ENCODE measurements around the gene CHRDL2. TPM values are rescaled to one million over a fixed set of nuclear protein-coding genes. Genes with fewer than 3 reads are reported as not detected.
A peak's percentile ranks its signal among the peaks of the same experiment; 100 is the strongest.

CHRDL2 gene
- total RNA-seq, 1 experiment from 2014 or later = 7.7 TPM

- Histone ChIP-seq H3K4me1 (ENCODE audit: insufficient read depth, low read length, poor library complexity, severe bottlenecking) (peaks cover 9% of the 10 kb centered on the region), H3K9me3 (ENCODE audit: low read depth, low read length, poor library complexity, severe bottlenecking) (no peaks in the 10 kb centered on the region), H3K27me3 (replicated peaks; ENCODE audit: insufficient read depth, low read depth, low read length, poor library complexity) (no peaks in the 10 kb centered on the region), H3K36me3 (ENCODE audit: insufficient read depth, low read length, poor library complexity, severe bottlenecking) (no peaks in the 10 kb centered on the region), H3K27ac (ENCODE audit: low read depth, low read length, poor library complexity, severe bottlenecking) (peak overlapping the region; percentile 16), H3K4me3 (ENCODE audit: low read depth, low read length, poor library complexity, severe bottlenecking) (no peak overlapping the region)
- ChIA-PET POLR2A (ENCODE audit: low non-redundant PET) (no interaction called here), CTCF (no interaction called here)
- TF ChIP-seq CTCF (conservative IDR thresholded peaks at IDR 0.05; ENCODE audit: low read depth, low read length) (no peak), EZH2 (IDR thresholded peaks at IDR 0.05; ENCODE audit: borderline replicate concordance, low read depth, low read length, poor library complexity, severe bottlenecking) (no peak)
- DNase-seq (ENCODE audit: low spot score) = peak; percentile 65
- no TSS peak for BruUV-seq (replicated peaks)
- intact Hi-C loops (cut with micrococcal nuclease; ENCODE audit: unreplicated experiment) = no loop called here
These were observed 58.1 kb downstream of the CHRDL2 start for GRCh38 chr11:74672956-74673692.

- TF ChIP-seq CTCF (conservative IDR thresholded peaks at IDR 0.05; ENCODE audit: low read depth, low read length) = no peak
- no peak for TF ChIP-seq EZH2 (IDR thresholded peaks at IDR 0.05; ENCODE audit: borderline replicate concordance, low read depth, low read length, poor library complexity, severe bottlenecking)
- Histone ChIP-seq H3K27me3 (replicated peaks; ENCODE audit: insufficient read depth, low read depth, low read length, poor library complexity) (no peaks in the 10 kb centered on the region), H3K9me3 (ENCODE audit: low read depth, low read length, poor library complexity, severe bottlenecking) (no peaks in the 10 kb centered on the region), H3K27ac (ENCODE audit: low read depth, low read length, poor library complexity, severe bottlenecking) (peak overlapping the region; percentile 16), H3K4me1 (ENCODE audit: insufficient read depth, low read length, poor library complexity, severe bottlenecking) (peaks cover 9% of the 10 kb centered on the region), H3K4me3 (ENCODE audit: low read depth, low read length, poor library complexity, severe bottlenecking) (no peak overlapping the region), H3K36me3 (ENCODE audit: insufficient read depth, low read length, poor library complexity, severe bottlenecking) (no peaks in the 10 kb centered on the region)
- intact Hi-C loops (cut with micrococcal nuclease; ENCODE audit: unreplicated experiment) = no loop called here
- BruUV-seq (replicated peaks) = no TSS peak
- DNase-seq (ENCODE audit: low spot score) = peak; percentile 24
- CTCF ChIA-PET = no interaction called here
- POLR2A ChIA-PET (ENCODE audit: low non-redundant PET) = no interaction called here
These were observed 58.8 kb downstream of the CHRDL2 start for GRCh38 chr11:74672332-74672955.

GRCh38 chr11:74671520-74672196 lies 59.6 kb downstream of the CHRDL2 start:
- TF ChIP-seq CTCF (conservative IDR thresholded peaks at IDR 0.05; ENCODE audit: low read depth, low read length) = no peak
- no peak for TF ChIP-seq EZH2 (IDR thresholded peaks at IDR 0.05; ENCODE audit: borderline replicate concordance, low read depth, low read length, poor library complexity, severe bottlenecking)
- POLR2A ChIA-PET (ENCODE audit: low non-redundant PET) = no interaction called here
- H3K4me1 ChIP-seq (ENCODE audit: insufficient read depth, low read length, poor library complexity, severe bottlenecking) = peaks cover 9% of the 10 kb centered on the region
- H3K4me3 ChIP-seq (ENCODE audit: low read depth, low read length, poor library complexity, severe bottlenecking) = no peak overlapping the region
- H3K9me3 ChIP-seq (ENCODE audit: low read depth, low read length, poor library complexity, severe bottlenecking) = no peaks in the 10 kb centered on the region
- CTCF ChIA-PET = no interaction called here
- intact Hi-C loops (cut with micrococcal nuclease; ENCODE audit: unreplicated experiment) = no loop called here
- no peaks in the 10 kb centered on the region for H3K36me3 ChIP-seq (ENCODE audit: insufficient read depth, low read length, poor library complexity, severe bottlenecking)
- no TSS peak for BruUV-seq (replicated peaks)
- DNase-seq (ENCODE audit: low spot score) = no peak
- no peak overlapping the region for H3K27ac ChIP-seq (ENCODE audit: low read depth, low read length, poor library complexity, severe bottlenecking)
- H3K27me3 ChIP-seq (replicated peaks; ENCODE audit: insufficient read depth, low read depth, low read length, poor library complexity) = no peaks in the 10 kb centered on the region

Data from A673 (cell line).